GM12878 (cell line): ENCODE measurements around the gene GFPT1. TPM values are rescaled to one million over a fixed set of nuclear protein-coding genes. Genes with fewer than 3 reads are reported as not detected.

Source experiments
- ATAC-seq: fragments of 200-7000 bp; cut with Tn5 transposase; 3 replicates; pipeline ENCODE4 v1.9.1; 2020; ENCODE audit warnings: mild to moderate bottlenecking, moderate library complexity
- BruUV-seq: library from RNA; stranded (reverse); fragments of 400-500 nt; replicated peaks from 2 replicates; lab custom pipeline; 2021; lab: Mats Ljungman, UMichigan
- CTCF ChIA-PET: fragments of 300-600 bp; sonication (Branson Sonifier 250); formaldehyde crosslinking; extraction: SDS; loops from one replicate; lab custom pipeline; 2021; ENCODE audit warnings: inconsistent platforms; lab: Yijun Ruan, JAX
- POLR2A ChIA-PET: fragments of 350-600 bp; formaldehyde crosslinking; extraction: SDS; loops from one replicate; lab custom pipeline; 2021; ENCODE audit warnings: inconsistent platforms; lab: Charles Lee
- RAD21 ChIA-PET: fragments of 300-600 bp; sonication (Branson Sonifier 250); formaldehyde crosslinking; loops from one replicate; lab custom pipeline; 2023; ENCODE audit warnings: antibody characterized with exemption; ENCODE audit not compliant: unreplicated experiment; lab: Charles Lee
- SMC1A ChIA-PET: fragments of 300-600 bp; sonication (Branson Sonifier 250); formaldehyde crosslinking; loops from one replicate; lab custom pipeline; 2023; ENCODE audit not compliant: unreplicated experiment, uncharacterized antibody; lab: Charles Lee
- DNase-seq: peaks from one replicate; pipeline ENCODE4 v3.0.0-alpha.2; 2011; ENCODE audit warnings: low read depth, low spot score
- FAIRE-seq: peaks from 3 replicates; lab custom pipeline; 2011; peaks lifted over from hg19 to GRCh38; lab: Jason Lieb, UNC
- H2AFZ ChIP-seq: 2 replicates; pipeline ENCODE4 v1.6.0; 2011; ENCODE audit warnings: low read depth, low read length, control low read depth; ENCODE audit not compliant: control insufficient read depth
- H3K27ac ChIP-seq: 2 replicates; pipeline ENCODE4 v1.5.1; 2011; ENCODE audit warnings: control low read depth; ENCODE audit not compliant: control insufficient read depth, insufficient read depth
- H3K27me3 ChIP-seq, 2 experiments: replicated peaks in 1 of 2; 2 replicates each; pipeline versions ENCODE4 v1.6.0 to v1.6.1; 2011; ENCODE audit warnings: low read length in 1 of 2; ENCODE audit not compliant: control insufficient read depth in 2 of 2, insufficient read depth in 2 of 2
- H3K36me3 ChIP-seq, 2 experiments: 2 replicates each; pipeline ENCODE4 v1.5.1; 2011; ENCODE audit warnings: low read length in 1 of 2; ENCODE audit not compliant: control insufficient read depth in 2 of 2, insufficient read depth in 2 of 2
- H3K4me1 ChIP-seq: 2 replicates; pipeline ENCODE4 v1.6.1; 2011; ENCODE audit warnings: mild to moderate bottlenecking, low read length, moderate library complexity, mixed read lengths; ENCODE audit not compliant: control insufficient read depth, insufficient read depth
- H3K4me2 ChIP-seq: 2 replicates; pipeline ENCODE4 v1.6.0; 2011; ENCODE audit warnings: control low read depth; ENCODE audit not compliant: control insufficient read depth, insufficient read depth
- H3K4me3 ChIP-seq: fragments of 200-600 bp; sonication (generic); 2 replicates; pipeline ENCODE4 v1.5.1; 2016
- H3K79me2 ChIP-seq: 2 replicates; pipeline ENCODE4 v1.6.0; 2011; ENCODE audit warnings: low read length; ENCODE audit not compliant: control insufficient read depth, insufficient read depth
- H3K9ac ChIP-seq: 2 replicates; pipeline ENCODE4 v1.8.0; 2011; ENCODE audit warnings: low read length, control low read depth, mixed read lengths; ENCODE audit not compliant: control insufficient read depth, insufficient read depth
- H3K9me3 ChIP-seq: replicated peaks from 3 replicates; pipeline ENCODE4 v1.5.1; 2011; ENCODE audit warnings: mild to moderate bottlenecking, low read length; ENCODE audit not compliant: control insufficient read depth, insufficient read depth
- H4K20me1 ChIP-seq: 2 replicates; pipeline ENCODE4 v1.6.0; 2011; ENCODE audit not compliant: control insufficient read depth, insufficient read depth
- ATF2 ChIP-seq: IDR thresholded peaks from 2 replicates; pipeline ENCODE4 v1.6.1; 2012; ENCODE audit warnings: low read length, inconsistent platforms
- BCL3 ChIP-seq: IDR thresholded peaks from 2 replicates; pipeline ENCODE4 v1.6.1; 2011; ENCODE audit warnings: borderline replicate concordance, low read depth, mild to moderate bottlenecking, moderate library complexity, low read length; ENCODE audit not compliant: insufficient read depth, poor library complexity, severe bottlenecking
- CBX3 ChIP-seq: fragments of 200-600 bp; sonication (generic); IDR thresholded peaks from 2 replicates; pipeline ENCODE4 v1.6.1; 2016; ENCODE audit warnings: low read depth, borderline replicate concordance
- KAT2A ChIP-seq: conservative IDR thresholded peaks from 2 replicates; pipeline ENCODE4 v1.6.1; 2011; ENCODE audit warnings: low read depth, low read length; ENCODE audit not compliant: control insufficient read depth
- SRF ChIP-seq, 2 experiments: IDR thresholded peaks; 2 replicates each; pipeline ENCODE4 v1.6.1; 2011; ENCODE audit warnings: low read depth in 2 of 2, low read length in 2 of 2, mild to moderate bottlenecking in 1 of 2, moderate library complexity in 1 of 2
- TARDBP ChIP-seq: IDR thresholded peaks from 2 replicates; pipeline ENCODE4 v1.6.1; 2016; ENCODE audit warnings: borderline replicate concordance
- TCF12 ChIP-seq: IDR thresholded peaks from 2 replicates; pipeline ENCODE4 v1.6.1; 2011; ENCODE audit warnings: low read depth, mild to moderate bottlenecking, low read length
- WRNIP1 ChIP-seq: IDR thresholded peaks from 2 replicates; pipeline ENCODE4 v1.6.1; 2011; ENCODE audit warnings: low read depth, low read length, improper control_type of control experiment, borderline replicate concordance
- YBX1 ChIP-seq: fragments of 450-650 bp; IDR thresholded peaks from 2 replicates; pipeline ENCODE4 v1.6.1; 2016; ENCODE audit warnings: antibody characterized with exemption
- ZNF592 ChIP-seq: fragments of 450-650 bp; IDR thresholded peaks from 2 replicates; pipeline ENCODE4 v1.6.1; 2017; ENCODE audit warnings: mild to moderate bottlenecking, moderate library complexity
- WGBS: methylation state at CpG from one replicate; pipeline ENCODE4 v1.1.6; 2016; ENCODE audit warnings: low lambda C conversion rate; ENCODE audit not compliant: insufficient replicate concordance, insufficient coverage; ENCODE audit errors: missing lambda C conversion rate; 5-methylcytosine and 5-hydroxymethylcytosine counted together
- in situ Hi-C: fragments of 300-500 bp; cut with MboI; formaldehyde crosslinking; loops from 9 replicates; pipeline ENCODE4 v1.14.3; 2018; ENCODE audit warnings: mixed read lengths
- intact Hi-C: fragments of 100-400 bp; cut with micrococcal nuclease; formaldehyde crosslinking; loops from one replicate; pipeline ENCODE4 v1.14.2; 2022; ENCODE audit not compliant: unreplicated experiment
- polyA plus RNA-seq, 11 experiments: library from polyadenylated mRNA; depleted of rRNA in 4 of 11; unstranded in 6 of 11; stranded (reverse) in 5 of 11; fragments of >200 nt; fragmentation: Nextera tagmentation in 4 of 11; fragmentation: Illumina TruSeq in 1 of 11; extraction: Ambion mirVana in 4 of 11; extraction: Trizol in 1 of 11; gene quantifications; 1 replicate in 1 of 11; 2 replicates in 10 of 11; pipeline versions ENCODE4 v1.2.1 to v1.2.3, GENCODE V29; 2011 to 2016; ENCODE audit warnings: inconsistent platforms in 2 of 11, missing spikeins in 2 of 11, low read depth in 1 of 11
- total RNA-seq, 4 experiments: library from RNA; depleted of rRNA in 3 of 4; stranded (reverse); fragments of >200 nt in 3 of 4; fragmentation: Illumina TruSeq in 1 of 4; extraction: Trizol in 1 of 4; gene quantifications; 2 replicates each; pipeline versions ENCODE4 v1.2.1 to v1.2.3, GENCODE V29; 2013 to 2021

The GFPT1 gene
- total and polyA plus RNA-seq, 10 of the 15 experiments (the other 5 are each of a cell fraction or from before 2014, with no cell fraction given), result 10.1 to 95.2 (median 24.5) TPM

- FAIRE-seq (no peak), ATAC-seq (no peak), DNase-seq (no peak)
- intact Hi-C loops, result loop anchor here (10.0 kb wide), 1 partner anchor 265 kb away; the partner anchor contains the start of gene AAK1
- POLR2A ChIA-PET, result interaction anchor here (0.6 to 1.7 kb wide), 5 partner anchors 8 to 179 kb away, joined by 3 to 6 read pairs (median 3); partner anchors contain the start of gene NFU1
- H3K79me2 ChIP-seq, result peaks cover 88% of the 10 kb centered on the region
- BruUV-seq, result no TSS peak
- no peaks in the 10 kb centered on the region for H3K9me3 ChIP-seq
- no peak overlapping the region for H3K4me3 ChIP-seq
- H3K36me3 ChIP-seq, result peaks cover 0 to 6% of the 10 kb centered on the region in 2 experiments; a peak in 1 of 4 replicates
- H2AFZ ChIP-seq, result no peak overlapping the region
- in situ Hi-C loops, result no loop called here
- 97% methylated on average over 12 of the region's 12 CpGs for WGBS
- H4K20me1 ChIP-seq, result no peaks in the 10 kb centered on the region; the same call in 1 of the 2 replicates
- SMC1A ChIA-PET, result interaction anchor here (0.7 to 1.4 kb wide), 6 partner anchors 11 to 916 kb away, joined by 3 to 7 read pairs (median 3); no protein-coding TSS in a partner anchor
- no peak overlapping the region for H3K4me2 ChIP-seq
- no peak overlapping the region for H3K9ac ChIP-seq
- no peaks in the 10 kb centered on the region for H3K4me1 ChIP-seq
- CTCF ChIA-PET, result interaction anchor here (1.0 to 1.5 kb wide), 3 partner anchors 9 to 185 kb away, joined by 4 to 5 read pairs (median 5); no protein-coding TSS in a partner anchor
- no peak for TF ChIP-seq SRF (IDR thresholded peaks at IDR 0.05; ENCODE audit: low read depth in 2 of 2, low read length in 2 of 2)
- TF ChIP-seq KAT2A, result no peak
- no peak for TF ChIP-seq TARDBP
- TF ChIP-seq ZNF592, result no peak
- no peak for TF ChIP-seq BCL3
- TF ChIP-seq ATF2, result no peak
- no peak for TF ChIP-seq TCF12
- TF ChIP-seq WRNIP1, result no peak
- TF ChIP-seq CBX3, result no peak
- TF ChIP-seq YBX1, result no peak
- TF ChIP-seq, all 136 proteins: peak for 0
- H3K27ac ChIP-seq, result no peak overlapping the region
- H3K27me3 ChIP-seq, result no peaks in the 10 kb centered on the region
- RAD21 ChIA-PET, result interaction anchor here (0.6 to 1.8 kb wide), 3 partner anchors 25 to 194 kb away, joined by 3 to 9 read pairs (median 3); no protein-coding TSS in a partner anchor
These were observed 6.7 kb downstream of the GFPT1 start for GRCh38 chr2:69380072-69380917.
